Measurements from ENCODE around the gene LMTK2. TPM values are rescaled to one million over a fixed set of nuclear protein-coding genes. Genes with fewer than 3 reads are reported as not detected.

Gene LMTK2
- total RNA-seq, 1 donor from 2014 or later = 21.6 TPM

DNA sequence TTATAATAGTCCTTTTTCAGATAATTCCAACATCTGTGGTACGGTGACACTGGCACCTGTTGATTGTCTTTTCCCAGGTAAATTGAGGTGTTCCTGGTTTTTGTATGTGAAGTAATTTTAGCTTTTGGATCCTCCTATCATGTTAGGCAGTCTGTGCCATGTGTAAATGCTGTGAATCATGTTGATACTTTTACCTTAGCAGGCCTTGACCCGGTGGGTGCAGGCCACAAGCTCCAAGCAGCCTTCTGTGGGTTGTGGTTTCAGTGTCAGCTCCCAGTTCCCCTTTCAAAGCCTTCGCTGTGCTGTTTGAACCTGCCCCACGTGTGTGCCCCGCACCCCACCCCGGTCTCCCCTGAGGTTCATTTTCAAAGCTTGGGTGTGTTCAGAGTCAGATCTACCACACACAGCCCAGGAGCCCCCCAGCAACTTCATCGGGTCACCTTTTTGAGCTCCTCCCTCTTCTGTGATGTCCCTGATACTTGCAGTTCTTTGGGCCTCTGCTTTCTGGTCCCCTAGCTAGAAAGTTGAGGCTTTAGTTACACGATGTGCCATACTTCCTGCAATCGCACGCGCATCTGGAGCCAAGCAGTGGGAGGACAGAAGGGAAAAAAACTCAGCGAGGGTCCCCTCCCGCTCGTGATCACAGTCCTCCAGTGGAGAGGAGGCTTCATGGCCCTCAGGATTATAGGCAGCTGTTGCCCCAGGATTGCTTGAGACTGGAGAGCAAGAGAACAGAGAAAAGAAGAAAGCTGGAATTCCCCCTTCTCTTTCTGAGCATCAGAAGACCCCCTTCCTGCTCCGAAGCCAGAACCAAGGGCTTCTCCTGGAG, 95.9 kb downstream of the LMTK2 start:
- TF ChIP-seq POLR2A (IDR thresholded peaks at IDR 0.05) (no peak), POLR2AphosphoS5 (IDR thresholded peaks at IDR 0.05; ENCODE audit: insufficient read depth in 1 of 2, low read depth in 1 of 2) (no peak)
- TF ChIP-seq, protein P1, sequence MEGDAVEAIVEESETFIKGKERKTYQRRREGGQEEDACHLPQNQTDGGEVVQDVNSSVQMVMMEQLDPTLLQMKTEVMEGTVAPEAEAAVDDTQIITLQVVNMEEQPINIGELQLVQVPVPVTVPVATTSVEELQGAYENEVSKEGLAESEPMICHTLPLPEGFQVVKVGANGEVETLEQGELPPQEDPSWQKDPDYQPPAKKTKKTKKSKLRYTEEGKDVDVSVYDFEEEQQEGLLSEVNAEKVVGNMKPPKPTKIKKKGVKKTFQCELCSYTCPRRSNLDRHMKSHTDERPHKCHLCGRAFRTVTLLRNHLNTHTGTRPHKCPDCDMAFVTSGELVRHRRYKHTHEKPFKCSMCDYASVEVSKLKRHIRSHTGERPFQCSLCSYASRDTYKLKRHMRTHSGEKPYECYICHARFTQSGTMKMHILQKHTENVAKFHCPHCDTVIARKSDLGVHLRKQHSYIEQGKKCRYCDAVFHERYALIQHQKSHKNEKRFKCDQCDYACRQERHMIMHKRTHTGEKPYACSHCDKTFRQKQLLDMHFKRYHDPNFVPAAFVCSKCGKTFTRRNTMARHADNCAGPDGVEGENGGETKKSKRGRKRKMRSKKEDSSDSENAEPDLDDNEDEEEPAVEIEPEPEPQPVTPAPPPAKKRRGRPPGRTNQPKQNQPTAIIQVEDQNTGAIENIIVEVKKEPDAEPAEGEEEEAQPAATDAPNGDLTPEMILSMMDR (IDR thresholded peaks at IDR 0.05) = no peak
- intact Hi-C loops (cut with DNase I) = no loop called here
- H3K36me3 ChIP-seq = peaks cover 0 to 30% of the 10 kb centered on the region in 2 donors

DNA sequence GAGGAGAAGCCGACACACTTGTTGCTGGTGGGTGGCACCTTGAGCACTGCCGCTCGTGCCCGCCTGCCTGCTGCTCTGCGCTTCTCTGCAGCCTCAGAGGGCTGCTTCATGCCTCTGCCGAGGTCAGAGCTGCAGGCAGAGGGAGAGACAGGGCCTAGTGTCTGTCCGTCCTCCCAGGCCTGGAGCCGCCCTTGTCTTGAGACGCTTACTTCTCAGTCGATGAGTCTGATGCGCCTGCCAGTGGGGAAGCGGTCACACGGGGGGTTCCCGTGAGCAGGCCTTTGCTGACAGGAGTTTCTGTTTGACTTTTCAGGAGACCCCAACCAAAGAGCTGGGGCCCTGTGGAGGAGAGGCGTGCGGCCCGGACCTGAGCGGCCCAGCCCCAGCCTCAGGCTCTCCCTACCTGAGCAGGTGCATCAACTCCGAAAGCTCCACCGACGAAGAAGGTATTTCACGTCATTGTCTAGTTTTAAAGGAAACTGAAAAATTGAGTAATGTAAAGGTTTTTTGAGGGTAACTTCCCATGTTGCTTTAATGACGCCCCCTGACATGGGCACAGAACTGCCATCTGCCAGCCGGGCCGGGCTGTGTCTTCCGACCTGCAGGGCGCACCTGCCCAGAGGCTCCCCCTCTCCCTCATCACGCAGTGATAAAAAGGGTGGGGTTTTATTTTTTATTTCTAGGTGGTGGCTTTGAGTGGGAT, 96.8 kb downstream of the LMTK2 start:
- DNase-seq (ENCODE audit: extremely low spot score in 2 of 2) = peak in 1 of 2 donors; percentile 82

More for the DNA sequence above, 95.9 kb downstream of the LMTK2 start:
- DNase-seq (ENCODE audit: extremely low spot score in 2 of 2) = peak in 1 of 2 donors; percentile 65
- Histone ChIP-seq H3K27ac (no peak overlapping the region), H3K9me3 (no peaks in the 10 kb centered on the region), H3K4me1 (no peaks in the 10 kb centered on the region), H3K4me3 (no peak overlapping the region), H3K27me3 (no peaks in the 10 kb centered on the region)

DNA sequence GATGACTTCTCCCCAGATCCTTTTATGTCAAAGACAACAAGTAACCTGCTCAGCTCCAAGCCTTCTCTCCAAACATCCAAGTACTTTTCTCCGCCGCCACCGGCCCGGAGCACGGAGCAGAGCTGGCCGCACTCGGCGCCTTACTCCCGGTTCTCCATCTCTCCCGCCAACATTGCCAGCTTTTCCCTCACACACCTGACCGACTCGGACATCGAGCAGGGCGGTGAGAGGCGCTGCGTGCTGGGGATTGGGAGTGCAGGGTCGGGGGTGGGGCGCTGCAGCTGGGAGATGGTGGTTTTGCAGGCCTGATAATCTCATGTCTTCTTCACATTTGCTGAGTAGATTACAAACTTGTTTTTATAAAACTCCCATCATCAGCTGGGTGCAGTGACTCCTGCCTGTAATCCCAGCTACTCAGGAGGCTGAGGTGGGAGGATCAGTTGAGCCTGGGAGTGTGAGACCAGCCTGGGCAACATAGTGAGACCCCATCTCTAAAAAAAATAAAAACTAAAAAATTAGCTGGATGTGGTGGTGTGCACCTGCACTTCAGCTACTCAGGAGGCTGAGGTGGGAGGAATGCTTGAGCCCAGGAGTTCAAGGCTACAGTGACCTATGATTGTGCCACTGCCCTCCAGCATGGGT, 97.4 kb downstream of the LMTK2 start:
- Histone ChIP-seq H3K27me3 (no peaks in the 10 kb centered on the region), H3K36me3 (peaks cover 0 to 30% of the 10 kb centered on the region in 2 donors), H3K9me3 (no peaks in the 10 kb centered on the region), H3K4me1 (no peaks in the 10 kb centered on the region), H3K4me3 (no peak overlapping the region), H3K27ac (no peak overlapping the region)
- TF ChIP-seq POLR2A (IDR thresholded peaks at IDR 0.05) (no peak), POLR2AphosphoS5 (IDR thresholded peaks at IDR 0.05; ENCODE audit: insufficient read depth in 1 of 2, low read depth in 1 of 2) (no peak)
- TF ChIP-seq, protein P1 (IDR thresholded peaks at IDR 0.05) = no peak
- intact Hi-C loops (cut with DNase I) = no loop called here
- no peak for DNase-seq (ENCODE audit: extremely low spot score in 2 of 2)

More for the DNA sequence above, 96.8 kb downstream of the LMTK2 start:
- Histone ChIP-seq H3K27me3 (no peaks in the 10 kb centered on the region), H3K4me1 (no peaks in the 10 kb centered on the region), H3K4me3 (no peak overlapping the region), H3K36me3 (peaks cover 0 to 30% of the 10 kb centered on the region in 2 donors), H3K27ac (no peak overlapping the region), H3K9me3 (no peaks in the 10 kb centered on the region)
- intact Hi-C loops (cut with DNase I) = no loop called here
- TF ChIP-seq POLR2A (IDR thresholded peaks at IDR 0.05) = no peak
- TF ChIP-seq POLR2AphosphoS5 (IDR thresholded peaks at IDR 0.05; ENCODE audit: insufficient read depth in 1 of 2, low read depth in 1 of 2) = no peak
- TF ChIP-seq, protein P1 (IDR thresholded peaks at IDR 0.05) = no peak

DNA sequence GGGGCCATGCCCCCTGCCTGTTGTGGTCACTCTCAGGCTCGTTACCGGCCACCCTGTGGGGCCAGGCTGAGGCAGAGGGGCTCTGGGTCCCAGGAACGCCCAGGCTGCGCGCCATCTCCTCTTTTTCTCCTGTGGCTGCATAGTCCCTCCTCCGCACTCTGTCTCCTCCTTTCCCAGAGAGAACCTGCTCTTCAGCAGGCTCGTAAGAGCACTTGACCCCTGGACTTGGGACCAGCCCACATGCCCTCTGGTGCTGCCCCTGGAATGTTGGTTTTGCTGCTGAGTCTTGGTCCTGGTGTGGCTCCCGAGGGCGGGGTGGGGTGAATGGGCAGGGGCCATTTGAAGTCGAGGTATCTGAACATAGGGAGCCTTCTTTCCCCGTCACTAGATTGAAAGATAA, 98.0 kb downstream of the LMTK2 start:
- H3K27me3 ChIP-seq = no peaks in the 10 kb centered on the region
- DNase-seq (ENCODE audit: extremely low spot score in 2 of 2) = no peak
- no peak overlapping the region for H3K4me3 ChIP-seq
- H3K27ac ChIP-seq = no peak overlapping the region
- TF ChIP-seq, protein P1 (IDR thresholded peaks at IDR 0.05) = no peak
- no peak for TF ChIP-seq POLR2AphosphoS5 (IDR thresholded peaks at IDR 0.05; ENCODE audit: insufficient read depth in 1 of 2, low read depth in 1 of 2)
- TF ChIP-seq POLR2A (IDR thresholded peaks at IDR 0.05) = no peak
- peaks cover 0 to 30% of the 10 kb centered on the region in 2 donors for H3K36me3 ChIP-seq
- no peaks in the 10 kb centered on the region for H3K4me1 ChIP-seq
- H3K9me3 ChIP-seq = no peaks in the 10 kb centered on the region
- intact Hi-C loops (cut with DNase I) = no loop called here
